ENCODE results near the gene ATP10D.

ATP10D gene

GRCh38 chr4:47468706-47469365 is 16.2 kb upstream of the ATP10D start:
- ATAC-seq, result peak; percentile 69

DNA sequence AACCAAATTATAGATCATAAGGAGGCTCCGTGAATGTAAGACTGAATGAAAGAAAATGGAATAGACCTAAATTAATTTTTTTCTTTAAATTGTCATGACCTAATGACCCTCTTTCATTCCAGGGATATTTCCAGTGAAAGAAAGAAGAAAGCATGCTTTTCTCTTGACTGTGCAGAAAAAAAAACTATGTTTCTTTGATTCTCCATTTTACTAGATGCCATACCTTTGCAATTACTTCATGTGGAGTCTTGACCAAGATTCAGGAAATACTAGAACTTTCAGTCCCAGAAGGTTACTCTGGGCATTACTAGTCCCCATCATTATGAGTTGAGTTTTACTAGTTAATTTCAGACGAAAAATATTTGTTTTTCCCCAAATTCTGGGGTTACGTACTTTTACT is 15.1 kb upstream of the ATP10D start:
- peak; percentile 78 for ATAC-seq
- TF ChIP-seq, protein P1, sequence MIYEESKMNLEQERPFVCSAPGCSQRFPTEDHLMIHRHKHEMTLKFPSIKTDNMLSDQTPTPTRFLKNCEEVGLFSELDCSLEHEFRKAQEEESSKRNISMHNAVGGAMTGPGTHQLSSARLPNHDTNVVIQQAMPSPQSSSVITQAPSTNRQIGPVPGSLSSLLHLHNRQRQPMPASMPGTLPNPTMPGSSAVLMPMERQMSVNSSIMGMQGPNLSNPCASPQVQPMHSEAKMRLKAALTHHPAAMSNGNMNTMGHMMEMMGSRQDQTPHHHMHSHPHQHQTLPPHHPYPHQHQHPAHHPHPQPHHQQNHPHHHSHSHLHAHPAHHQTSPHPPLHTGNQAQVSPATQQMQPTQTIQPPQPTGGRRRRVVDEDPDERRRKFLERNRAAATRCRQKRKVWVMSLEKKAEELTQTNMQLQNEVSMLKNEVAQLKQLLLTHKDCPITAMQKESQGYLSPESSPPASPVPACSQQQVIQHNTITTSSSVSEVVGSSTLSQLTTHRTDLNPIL (CRISPR knock-in tag; IDR thresholded peaks at IDR 0.05; ENCODE audit: low read depth), result no peak
- TF ChIP-seq ZFP30 (CRISPR knock-in tag; IDR thresholded peaks at IDR 0.05), result no peak
- TF ChIP-seq BACH2 (CRISPR knock-in tag; IDR thresholded peaks at IDR 0.05; ENCODE audit: borderline replicate concordance), result no peak
- no peak for TF ChIP-seq PPARA (CRISPR knock-in tag; IDR thresholded peaks at IDR 0.05; ENCODE audit: borderline replicate concordance)
- TF ChIP-seq ZC3H10 (CRISPR knock-in tag; IDR thresholded peaks at IDR 0.05), result no peak
- TF ChIP-seq, protein P2, sequence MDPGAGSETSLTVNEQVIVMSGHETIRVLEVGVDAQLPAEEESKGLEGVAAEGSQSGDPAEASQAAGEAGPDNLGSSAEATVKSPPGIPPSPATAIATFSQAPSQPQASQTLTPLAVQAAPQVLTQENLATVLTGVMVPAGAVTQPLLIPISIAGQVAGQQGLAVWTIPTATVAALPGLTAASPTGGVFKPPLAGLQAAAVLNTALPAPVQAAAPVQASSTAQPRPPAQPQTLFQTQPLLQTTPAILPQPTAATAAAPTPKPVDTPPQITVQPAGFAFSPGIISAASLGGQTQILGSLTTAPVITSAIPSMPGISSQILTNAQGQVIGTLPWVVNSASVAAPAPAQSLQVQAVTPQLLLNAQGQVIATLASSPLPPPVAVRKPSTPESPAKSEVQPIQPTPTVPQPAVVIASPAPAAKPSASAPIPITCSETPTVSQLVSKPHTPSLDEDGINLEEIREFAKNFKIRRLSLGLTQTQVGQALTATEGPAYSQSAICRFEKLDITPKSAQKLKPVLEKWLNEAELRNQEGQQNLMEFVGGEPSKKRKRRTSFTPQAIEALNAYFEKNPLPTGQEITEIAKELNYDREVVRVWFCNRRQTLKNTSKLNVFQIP (CRISPR knock-in tag; IDR thresholded peaks at IDR 0.05; ENCODE audit: borderline replicate concordance, low read depth), result no peak
- TF ChIP-seq RARB (CRISPR knock-in tag; IDR thresholded peaks at IDR 0.05), result no peak
- TF ChIP-seq ZFP3 (CRISPR knock-in tag; IDR thresholded peaks at IDR 0.05), result no peak
- TF ChIP-seq CSRNP3 (CRISPR knock-in tag; IDR thresholded peaks at IDR 0.05), result no peak
- TF ChIP-seq OSR1 (CRISPR knock-in tag; IDR thresholded peaks at IDR 0.05), result no peak
- no peak for TF ChIP-seq PATZ1 (CRISPR knock-in tag; IDR thresholded peaks at IDR 0.05; ENCODE audit: borderline replicate concordance)
- TF ChIP-seq TCF4 (CRISPR knock-in tag; IDR thresholded peaks at IDR 0.05; ENCODE audit: borderline replicate concordance), result no peak
- no peak for TF ChIP-seq ZNF565 (CRISPR knock-in tag; conservative IDR thresholded peaks at IDR 0.05; ENCODE audit: low read depth)
- TF ChIP-seq GLIS3 (CRISPR knock-in tag; IDR thresholded peaks at IDR 0.05), result no peak
- TF ChIP-seq ESRRG (CRISPR knock-in tag; IDR thresholded peaks at IDR 0.05), result no peak
- TF ChIP-seq, protein P3, sequence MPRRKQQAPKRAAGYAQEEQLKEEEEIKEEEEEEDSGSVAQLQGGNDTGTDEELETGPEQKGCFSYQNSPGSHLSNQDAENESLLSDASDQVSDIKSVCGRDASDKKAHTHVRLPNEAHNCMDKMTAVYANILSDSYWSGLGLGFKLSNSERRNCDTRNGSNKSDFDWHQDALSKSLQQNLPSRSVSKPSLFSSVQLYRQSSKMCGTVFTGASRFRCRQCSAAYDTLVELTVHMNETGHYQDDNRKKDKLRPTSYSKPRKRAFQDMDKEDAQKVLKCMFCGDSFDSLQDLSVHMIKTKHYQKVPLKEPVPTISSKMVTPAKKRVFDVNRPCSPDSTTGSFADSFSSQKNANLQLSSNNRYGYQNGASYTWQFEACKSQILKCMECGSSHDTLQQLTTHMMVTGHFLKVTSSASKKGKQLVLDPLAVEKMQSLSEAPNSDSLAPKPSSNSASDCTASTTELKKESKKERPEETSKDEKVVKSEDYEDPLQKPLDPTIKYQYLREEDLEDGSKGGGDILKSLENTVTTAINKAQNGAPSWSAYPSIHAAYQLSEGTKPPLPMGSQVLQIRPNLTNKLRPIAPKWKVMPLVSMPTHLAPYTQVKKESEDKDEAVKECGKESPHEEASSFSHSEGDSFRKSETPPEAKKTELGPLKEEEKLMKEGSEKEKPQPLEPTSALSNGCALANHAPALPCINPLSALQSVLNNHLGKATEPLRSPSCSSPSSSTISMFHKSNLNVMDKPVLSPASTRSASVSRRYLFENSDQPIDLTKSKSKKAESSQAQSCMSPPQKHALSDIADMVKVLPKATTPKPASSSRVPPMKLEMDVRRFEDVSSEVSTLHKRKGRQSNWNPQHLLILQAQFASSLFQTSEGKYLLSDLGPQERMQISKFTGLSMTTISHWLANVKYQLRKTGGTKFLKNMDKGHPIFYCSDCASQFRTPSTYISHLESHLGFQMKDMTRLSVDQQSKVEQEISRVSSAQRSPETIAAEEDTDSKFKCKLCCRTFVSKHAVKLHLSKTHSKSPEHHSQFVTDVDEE (CRISPR knock-in tag; IDR thresholded peaks at IDR 0.05), result no peak
- no peak for TF ChIP-seq ZNF8 (CRISPR knock-in tag; IDR thresholded peaks at IDR 0.05)
- TF ChIP-seq ARNTL (CRISPR knock-in tag; IDR thresholded peaks at IDR 0.05; ENCODE audit: borderline replicate concordance, low read depth), result no peak
- TF ChIP-seq TOX (CRISPR knock-in tag; IDR thresholded peaks at IDR 0.05; ENCODE audit: borderline replicate concordance), result no peak
- no peak for TF ChIP-seq ZNF70 (CRISPR knock-in tag; IDR thresholded peaks at IDR 0.05)

More at GRCh38 chr4:47468706-47469365, 16.2 kb upstream of the ATP10D start:
- TF ChIP-seq BACH2 (CRISPR knock-in tag; IDR thresholded peaks at IDR 0.05; ENCODE audit: borderline replicate concordance) (no peak), OSR1 (CRISPR knock-in tag; IDR thresholded peaks at IDR 0.05) (no peak), ZFP3 (CRISPR knock-in tag; IDR thresholded peaks at IDR 0.05) (no peak), PPARA (CRISPR knock-in tag; IDR thresholded peaks at IDR 0.05; ENCODE audit: borderline replicate concordance) (no peak), ISL1 (CRISPR knock-in tag; IDR thresholded peaks at IDR 0.05) (peak; percentile 46), GLIS3 (CRISPR knock-in tag; IDR thresholded peaks at IDR 0.05) (no peak), ZC3H10 (CRISPR knock-in tag; IDR thresholded peaks at IDR 0.05) (no peak), CSRNP3 (CRISPR knock-in tag; IDR thresholded peaks at IDR 0.05) (no peak)
- TF ChIP-seq, protein P2 (CRISPR knock-in tag; IDR thresholded peaks at IDR 0.05; ENCODE audit: borderline replicate concordance, low read depth), result no peak

Data from SK-N-SH treated with all-trans-retinoic acid at 6 μM for 48 hours (cell line).